Measurements from ENCODE around the gene ANKMY2. TPM values are rescaled to one million over a fixed set of nuclear protein-coding genes. Genes with fewer than 3 reads are reported as not detected.
"Not testable (repeated sequence)": the region's sequence is repeated elsewhere in the genome, so short reads cannot be mapped to it uniquely, and the experiment has no call there.

The ANKMY2 gene
- total RNA-seq, 4 donors from 2014 or later: 7.4 to 15.9 (median 11.4) TPM

GRCh38 chr7:16684935-16685334 is 39.4 kb upstream of the ANKMY2 start:
- TF ChIP-seq, protein P1, sequence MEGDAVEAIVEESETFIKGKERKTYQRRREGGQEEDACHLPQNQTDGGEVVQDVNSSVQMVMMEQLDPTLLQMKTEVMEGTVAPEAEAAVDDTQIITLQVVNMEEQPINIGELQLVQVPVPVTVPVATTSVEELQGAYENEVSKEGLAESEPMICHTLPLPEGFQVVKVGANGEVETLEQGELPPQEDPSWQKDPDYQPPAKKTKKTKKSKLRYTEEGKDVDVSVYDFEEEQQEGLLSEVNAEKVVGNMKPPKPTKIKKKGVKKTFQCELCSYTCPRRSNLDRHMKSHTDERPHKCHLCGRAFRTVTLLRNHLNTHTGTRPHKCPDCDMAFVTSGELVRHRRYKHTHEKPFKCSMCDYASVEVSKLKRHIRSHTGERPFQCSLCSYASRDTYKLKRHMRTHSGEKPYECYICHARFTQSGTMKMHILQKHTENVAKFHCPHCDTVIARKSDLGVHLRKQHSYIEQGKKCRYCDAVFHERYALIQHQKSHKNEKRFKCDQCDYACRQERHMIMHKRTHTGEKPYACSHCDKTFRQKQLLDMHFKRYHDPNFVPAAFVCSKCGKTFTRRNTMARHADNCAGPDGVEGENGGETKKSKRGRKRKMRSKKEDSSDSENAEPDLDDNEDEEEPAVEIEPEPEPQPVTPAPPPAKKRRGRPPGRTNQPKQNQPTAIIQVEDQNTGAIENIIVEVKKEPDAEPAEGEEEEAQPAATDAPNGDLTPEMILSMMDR (IDR thresholded peaks at IDR 0.05): no peak
- ATAC-seq (ENCODE audit: low FRiP score) (no peak), DNase-seq (ENCODE audit: low spot score) (no peak)

DNA sequence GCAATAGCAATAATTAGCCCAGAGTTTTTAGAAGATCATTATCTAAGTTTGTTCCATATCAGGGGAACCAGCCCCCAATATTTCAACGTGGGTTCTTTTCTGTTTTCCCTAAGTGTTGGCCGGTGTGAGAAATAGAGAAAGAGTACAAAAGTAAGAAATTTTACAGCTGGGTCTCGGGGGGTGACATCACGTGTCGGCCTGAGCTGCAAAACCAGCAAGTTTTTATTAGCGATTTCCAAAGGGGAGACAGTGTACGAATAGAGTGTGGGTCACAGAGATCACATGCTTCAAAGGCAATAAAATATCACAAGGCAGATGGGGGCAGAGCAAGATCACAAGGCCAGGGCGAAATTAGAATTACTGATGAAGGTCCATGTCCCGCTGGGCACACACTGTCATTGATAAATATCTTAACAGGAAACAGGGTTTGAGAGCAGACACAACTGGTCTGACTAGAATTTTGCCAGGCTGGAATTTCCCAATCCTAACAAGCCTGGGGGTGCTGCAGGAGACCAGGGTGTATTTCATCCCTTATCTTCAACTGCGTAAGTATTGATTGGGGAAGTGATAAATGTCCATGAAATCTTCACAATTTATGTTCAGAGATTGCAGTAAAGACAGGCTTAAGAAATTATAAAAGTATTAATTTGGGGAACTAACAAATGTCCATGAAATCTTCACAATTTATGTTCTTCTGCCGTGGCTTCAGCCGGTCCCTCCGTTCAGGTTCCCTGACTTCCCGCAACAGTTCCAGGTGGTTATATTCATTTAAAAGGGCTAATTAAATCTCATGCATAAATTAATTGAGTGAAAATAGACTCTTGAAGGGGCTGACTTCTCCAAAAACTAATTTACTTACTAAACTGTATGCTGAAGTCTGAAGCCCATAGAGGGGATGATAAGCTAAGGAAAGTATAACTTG is 33.4 kb upstream of the ANKMY2 start:
- not testable (repeated sequence) for DNase-seq (ENCODE audit: low spot score); ATAC-seq (ENCODE audit: low FRiP score)

- ATAC-seq (ENCODE audit: low FRiP score): no peak
- TF ChIP-seq, protein P1 (IDR thresholded peaks at IDR 0.05): no peak
- no peak for DNase-seq (ENCODE audit: low spot score)
Observed at GRCh38 chr7:16677978-16678494, 32.5 kb upstream of the ANKMY2 start.

DNA sequence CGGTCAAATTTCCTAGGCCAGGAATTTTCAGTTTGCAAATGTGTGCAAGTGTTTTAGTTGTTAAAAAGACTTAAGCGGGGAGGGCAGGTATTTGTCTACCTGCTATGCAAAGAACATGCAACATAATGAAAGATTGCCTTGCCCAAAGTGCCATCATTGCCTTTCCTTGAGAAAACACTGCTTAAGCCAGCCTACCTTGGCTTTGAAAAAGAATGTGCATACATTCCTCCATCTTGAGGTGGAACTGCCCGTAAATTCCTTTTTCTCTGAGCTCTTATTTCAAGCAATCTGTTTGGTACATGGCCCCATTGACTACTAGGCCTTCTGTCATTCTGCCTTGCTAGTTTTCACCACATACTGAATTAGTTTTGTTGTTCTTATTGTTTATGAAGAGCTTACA is 29.7 kb upstream of the ANKMY2 start:
- ATAC-seq (ENCODE audit: low FRiP score) (no peak), DNase-seq (ENCODE audit: low spot score) (no peak)
- TF ChIP-seq, protein P1 (IDR thresholded peaks at IDR 0.05): no peak

DNA sequence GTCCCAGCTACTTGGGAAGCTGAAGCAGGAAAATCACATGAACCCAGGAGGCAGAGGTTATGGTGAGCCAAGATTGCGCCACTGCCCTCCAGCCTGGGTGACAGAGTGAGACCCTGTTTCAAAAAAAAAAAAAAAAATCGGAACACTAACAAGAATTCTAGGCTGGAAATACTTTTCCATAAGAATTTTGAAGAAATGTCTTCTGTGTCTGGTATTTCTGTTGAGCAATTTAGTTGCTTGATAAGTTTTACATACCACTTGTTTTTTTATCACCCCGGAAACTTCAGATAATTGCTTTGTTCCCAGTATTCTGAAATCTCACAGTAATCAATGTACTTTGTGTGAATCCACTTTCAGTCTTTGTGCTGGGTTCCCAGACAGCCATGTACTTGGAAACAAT is 26.3 kb upstream of the ANKMY2 start:
- TF ChIP-seq, protein P1 (IDR thresholded peaks at IDR 0.05): no peak
- no peak for ATAC-seq (ENCODE audit: low FRiP score)
- DNase-seq (ENCODE audit: low spot score): no peak

- DNase-seq (ENCODE audit: low spot score) (no peak), ATAC-seq (ENCODE audit: low FRiP score) (no peak)
Observed at GRCh38 chr7:16670731-16671344, 25.3 kb upstream of the ANKMY2 start.

GRCh38 chr7:16670021-16670420 is 24.5 kb upstream of the ANKMY2 start:
- ATAC-seq (ENCODE audit: low FRiP score): peak; percentile 33
- TF ChIP-seq, protein P1 (IDR thresholded peaks at IDR 0.05): no peak
- no peak for DNase-seq (ENCODE audit: low spot score)

More at GRCh38 chr7:16670731-16671344, 25.3 kb upstream of the ANKMY2 start:
- TF ChIP-seq, protein P1 (IDR thresholded peaks at IDR 0.05): no peak
